HuH-7.5 (cell line): ENCODE measurements around the gene RIF1.

Experiments used
- DNase-seq: peaks from one replicate; pipeline ENCODE4 v3.0.0; 2011; ENCODE audit warnings: low spot score

Gene RIF1

GRCh38 chr2:151422917-151423439 is 13.3 kb downstream of the RIF1 start:
- no peak for DNase-seq

- DNase-seq, result no peak
These were observed 14.1 kb downstream of the RIF1 start for GRCh38 chr2:151423760-151424159.

DNA sequence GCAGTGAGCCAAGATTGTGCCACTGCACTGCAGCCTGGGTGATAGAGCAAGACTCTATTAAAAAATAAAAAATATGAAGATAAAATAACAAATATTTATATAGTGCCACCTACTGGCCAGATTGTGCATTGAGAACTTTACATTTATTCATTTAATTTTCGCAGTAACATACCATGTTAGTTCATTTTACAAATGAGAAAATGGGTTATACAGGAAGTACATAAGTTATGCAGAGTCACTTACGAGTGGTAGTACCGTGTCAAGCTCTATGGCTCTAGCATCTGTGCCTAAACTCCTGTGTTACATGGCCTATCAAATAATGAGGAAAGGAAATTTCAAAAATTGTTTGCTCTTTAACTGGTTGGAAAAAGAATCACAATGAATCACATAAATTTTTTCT is 27.9 kb downstream of the RIF1 start:
- no peak for DNase-seq

GRCh38 chr2:151438506-151438905 is 28.8 kb downstream of the RIF1 start:
- no peak for DNase-seq

DNA sequence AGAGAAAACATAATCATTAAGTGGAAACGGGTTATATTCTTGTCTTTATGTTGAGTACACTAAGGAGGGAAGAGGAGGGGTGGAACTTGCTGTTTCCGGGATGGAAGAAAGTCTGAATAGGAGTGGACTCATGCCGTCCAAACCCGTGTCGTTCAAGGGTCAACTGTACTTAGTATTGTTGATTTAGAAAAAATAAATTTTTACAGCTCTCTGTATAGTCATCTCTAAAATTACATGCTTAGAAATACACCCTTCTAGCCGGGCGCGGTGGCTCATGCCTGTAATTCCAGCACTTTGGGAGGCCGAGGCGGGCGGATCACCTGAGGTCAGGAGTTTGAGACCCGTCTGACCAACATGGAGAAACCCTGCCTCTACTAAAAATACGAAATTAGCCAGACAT is 29.4 kb downstream of the RIF1 start:
- no peak for DNase-seq

- no peak for DNase-seq
These were observed 49.7 kb downstream of the RIF1 start for GRCh38 chr2:151459358-151459757.

DNA sequence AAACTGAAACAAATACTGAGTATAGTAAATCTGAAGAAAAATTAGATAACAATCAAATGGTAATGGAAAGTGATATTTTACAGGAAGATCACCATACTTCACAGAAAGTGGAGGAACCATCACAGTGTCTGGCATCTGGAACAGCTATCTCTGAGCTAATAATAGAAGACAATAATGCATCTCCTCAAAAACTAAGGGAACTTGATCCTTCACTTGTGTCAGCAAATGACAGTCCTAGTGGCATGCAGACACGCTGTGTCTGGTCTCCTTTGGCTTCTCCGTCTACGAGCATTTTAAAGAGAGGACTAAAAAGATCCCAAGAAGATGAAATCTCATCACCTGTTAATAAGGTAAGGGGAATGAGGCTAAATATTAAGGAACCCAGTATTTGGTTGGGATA is 56.1 kb downstream of the RIF1 start:
- no peak for DNase-seq

- DNase-seq, result no peak
These were observed 60.9 kb downstream of the RIF1 start for GRCh38 chr2:151470556-151470955.

GRCh38 chr2:151472966-151473365 is 63.3 kb downstream of the RIF1 start:
- DNase-seq, result no peak

DNA sequence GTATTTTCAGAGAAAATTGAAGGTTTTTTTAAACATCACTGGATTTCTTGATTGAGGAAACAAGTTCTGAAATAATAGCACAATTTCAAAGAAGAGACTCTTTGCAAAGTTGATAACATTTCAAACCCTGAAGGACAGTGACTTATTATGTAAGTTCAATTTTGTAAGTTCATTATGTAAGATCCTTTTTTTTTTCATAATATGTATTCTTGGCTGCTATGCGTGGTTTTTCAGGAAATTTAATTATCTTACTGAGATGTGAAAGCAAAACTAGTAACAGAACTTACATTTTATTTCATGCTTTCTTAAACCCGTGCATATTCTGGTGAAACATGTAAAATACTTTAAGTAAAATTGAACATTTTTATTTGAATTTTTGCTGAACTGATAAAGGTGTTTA is 65.4 kb downstream of the RIF1 start:
- no peak for DNase-seq

- no peak for DNase-seq
These were observed 66.6 kb downstream of the RIF1 start for GRCh38 chr2:151476287-151476686.

- DNase-seq, result no peak
These were observed 68.3 kb downstream of the RIF1 start for GRCh38 chr2:151478011-151478410.

DNA sequence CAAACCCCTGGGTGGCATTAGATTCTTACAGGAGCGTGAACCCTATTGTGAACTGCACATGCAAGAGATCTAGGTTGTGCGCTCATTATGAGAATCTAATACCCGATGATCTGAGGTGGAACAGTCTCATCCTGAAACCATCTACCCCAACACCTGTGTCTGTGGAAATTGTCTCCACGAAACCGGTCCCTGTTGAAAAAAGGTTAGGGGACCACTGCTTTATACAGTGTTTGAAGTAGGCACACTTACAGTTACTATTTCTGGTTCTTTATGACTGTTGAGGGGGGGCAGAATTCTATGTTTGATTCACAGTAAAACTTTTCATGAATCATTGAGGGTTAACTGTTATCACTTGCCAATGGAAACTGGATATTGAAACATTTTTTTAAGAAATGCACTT is 72.0 kb downstream of the RIF1 start:
- DNase-seq, result no peak

DNA sequence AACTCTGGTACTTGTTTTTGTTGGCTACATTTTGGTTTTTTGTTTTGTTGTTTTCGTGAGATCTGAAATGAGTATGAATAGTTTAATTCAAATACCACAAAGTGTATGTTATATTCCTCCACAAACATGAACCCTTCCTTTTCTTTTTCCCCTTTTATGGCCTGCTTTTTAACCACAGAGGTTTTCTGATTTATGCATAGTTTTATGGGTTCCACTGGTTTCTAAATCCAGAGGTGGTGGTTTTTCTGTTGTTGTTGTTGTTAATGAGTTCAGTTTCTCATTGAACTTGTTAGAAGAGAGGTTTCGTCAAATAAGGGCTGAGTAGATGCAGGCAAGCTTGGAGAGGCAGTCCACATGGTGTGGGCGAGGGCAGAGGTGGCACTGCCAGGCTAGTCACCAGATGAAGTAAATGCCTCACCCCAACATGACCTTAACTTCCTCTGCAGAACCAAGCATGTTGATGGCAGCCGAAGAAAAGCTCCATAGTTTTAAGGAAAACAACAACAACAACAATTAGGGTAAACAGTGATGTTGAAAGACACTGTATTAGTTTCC is 72.5 kb downstream of the RIF1 start:
- DNase-seq, result no peak

DNA sequence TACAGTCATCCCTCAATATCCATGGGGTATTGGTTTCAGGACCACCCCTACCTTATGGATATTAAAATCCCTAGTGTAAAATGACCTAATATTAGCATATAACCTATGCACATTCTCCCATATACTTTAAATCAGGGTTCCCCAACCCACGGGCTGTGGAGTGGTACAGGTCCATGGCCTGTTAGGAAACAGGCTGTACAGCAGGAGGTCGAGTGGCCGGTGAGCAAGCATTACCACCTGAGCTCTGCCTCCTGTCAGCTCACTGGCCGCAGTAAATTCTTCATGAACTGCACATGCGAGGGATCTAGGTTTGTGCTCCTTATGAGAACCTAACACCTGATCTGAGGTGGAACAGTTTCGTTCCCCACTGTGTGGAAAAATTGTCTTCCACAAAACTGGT is 73.8 kb downstream of the RIF1 start:
- no peak for DNase-seq

GRCh38 chr2:151484100-151484499 is 74.4 kb downstream of the RIF1 start:
- no peak for DNase-seq

- DNase-seq, result no peak
These were observed 76.4 kb downstream of the RIF1 start for GRCh38 chr2:151486053-151486452.

GRCh38 chr2:151490276-151490675 is 80.6 kb downstream of the RIF1 start:
- DNase-seq, result no peak

DNA sequence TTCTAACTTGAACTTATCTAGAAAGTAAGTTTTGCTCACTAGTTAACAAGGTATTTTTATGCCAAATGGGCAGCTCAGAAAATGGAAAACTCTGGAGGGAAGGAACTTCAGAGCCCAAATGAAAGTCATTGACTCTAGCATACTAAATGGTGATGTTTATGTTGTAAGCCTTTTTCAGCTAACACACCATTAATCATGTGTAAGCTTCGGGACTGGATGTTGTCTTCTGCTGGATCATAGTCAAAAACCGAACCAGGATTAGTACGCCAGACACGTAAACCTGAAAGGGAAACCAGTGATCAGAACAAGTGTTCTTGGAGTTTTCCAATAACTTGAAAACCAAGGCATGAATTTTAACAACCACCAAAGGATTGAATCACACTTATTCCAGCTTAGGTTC is 81.8 kb downstream of the RIF1 start:
- DNase-seq, result no peak

- no peak for DNase-seq
These were observed 88.5 kb downstream of the RIF1 start for GRCh38 chr2:151498178-151498577.

DNA sequence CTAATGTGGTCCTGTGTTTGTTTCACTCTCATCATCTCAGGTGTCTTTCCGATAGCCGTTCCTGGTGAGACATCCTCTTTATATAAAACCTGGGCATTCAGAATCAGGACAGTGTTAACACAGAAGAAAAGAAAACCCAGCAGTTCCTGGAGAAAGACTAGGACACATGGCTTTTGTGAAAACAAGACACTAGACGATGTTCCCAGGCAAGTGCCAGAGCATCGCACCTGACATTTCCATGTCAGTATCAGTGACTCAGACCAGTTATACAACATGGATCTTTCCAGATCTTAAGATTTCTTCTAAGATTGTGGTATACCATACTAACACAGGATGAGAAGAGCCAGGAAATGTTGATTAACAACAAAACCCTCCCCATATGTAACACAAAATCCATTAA is 96.5 kb downstream of the RIF1 start:
- no peak for DNase-seq

DNA sequence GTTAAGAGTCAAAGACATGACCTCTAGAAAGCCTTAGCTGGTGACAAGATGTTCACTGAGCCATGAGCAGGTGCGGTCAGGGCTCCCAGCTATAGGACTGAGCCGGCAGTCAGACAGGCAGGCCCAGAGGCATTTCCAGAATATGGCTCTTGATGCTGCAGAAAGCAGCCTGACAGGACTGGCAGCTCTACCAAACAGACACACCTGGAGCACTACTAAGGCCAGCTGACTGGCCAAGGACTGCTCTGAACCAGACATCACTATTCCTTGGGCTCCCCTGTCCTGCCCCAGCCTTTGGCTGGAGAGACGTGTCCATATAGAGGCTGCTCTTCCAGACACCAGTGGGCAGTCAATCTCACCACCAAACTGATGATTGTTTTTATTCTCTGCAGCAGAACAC is 98.8 kb downstream of the RIF1 start:
- no peak for DNase-seq

DNA sequence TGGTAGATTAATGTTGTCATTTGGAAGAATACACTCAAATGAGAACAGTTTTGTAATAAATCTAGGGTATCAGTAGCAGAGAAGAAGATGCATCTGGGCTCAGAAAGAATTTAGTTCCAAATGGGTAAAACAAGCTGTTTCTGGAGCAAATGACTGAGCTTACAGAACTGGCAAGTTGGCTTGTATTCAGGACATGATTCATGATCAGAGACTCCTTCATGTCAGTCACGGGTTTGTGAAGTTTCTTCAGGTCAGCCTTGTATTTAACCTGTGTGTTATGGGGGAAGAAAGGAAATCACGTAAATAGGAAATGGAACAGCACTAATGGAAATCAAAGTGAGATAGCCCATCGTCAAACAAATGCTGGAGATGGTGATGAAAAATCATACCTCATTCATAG is 109.1 kb downstream of the RIF1 start:
- DNase-seq, result no peak

GRCh38 chr2:151520976-151521375 is 111.3 kb downstream of the RIF1 start:
- DNase-seq, result no peak

DNA sequence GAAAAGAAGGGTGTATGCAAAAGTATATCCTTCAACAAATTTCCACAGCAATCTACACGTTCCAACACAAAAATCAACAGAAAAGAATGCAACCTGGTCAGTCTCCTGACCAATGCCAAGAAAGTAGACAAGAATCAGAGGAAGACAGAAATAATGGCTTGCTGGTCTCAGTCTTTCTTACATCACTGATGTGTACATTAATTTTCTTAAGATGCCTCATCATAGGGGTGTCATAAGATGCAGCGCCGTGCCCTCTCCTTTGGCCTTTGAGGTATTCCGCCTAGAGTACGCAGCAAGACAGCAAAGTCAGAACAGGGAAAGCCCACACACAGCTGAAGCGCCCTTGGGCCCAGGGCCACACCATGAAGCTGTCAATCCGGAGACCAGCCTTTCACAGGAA is 112.9 kb downstream of the RIF1 start:
- no peak for DNase-seq
